GM12801 (cell line): ENCODE measurements around the gene EXOSC9.

Experiments used
- CTCF ChIP-seq: IDR thresholded peaks from one replicate; pipeline ENCODE4 v1.5.1; 2011; ENCODE audit warnings: control low read depth; ENCODE audit not compliant: insufficient read length; ENCODE audit errors: extremely low read depth

EXOSC9 gene

GRCh38 chr4:121861426-121861825 is 60.3 kb downstream of the EXOSC9 start:
- no peak for TF ChIP-seq CTCF

- TF ChIP-seq CTCF, result no peak
Observed at GRCh38 chr4:121863799-121864198, 62.7 kb downstream of the EXOSC9 start.
